ENCODE data around the gene CACNA1I.

DNA sequence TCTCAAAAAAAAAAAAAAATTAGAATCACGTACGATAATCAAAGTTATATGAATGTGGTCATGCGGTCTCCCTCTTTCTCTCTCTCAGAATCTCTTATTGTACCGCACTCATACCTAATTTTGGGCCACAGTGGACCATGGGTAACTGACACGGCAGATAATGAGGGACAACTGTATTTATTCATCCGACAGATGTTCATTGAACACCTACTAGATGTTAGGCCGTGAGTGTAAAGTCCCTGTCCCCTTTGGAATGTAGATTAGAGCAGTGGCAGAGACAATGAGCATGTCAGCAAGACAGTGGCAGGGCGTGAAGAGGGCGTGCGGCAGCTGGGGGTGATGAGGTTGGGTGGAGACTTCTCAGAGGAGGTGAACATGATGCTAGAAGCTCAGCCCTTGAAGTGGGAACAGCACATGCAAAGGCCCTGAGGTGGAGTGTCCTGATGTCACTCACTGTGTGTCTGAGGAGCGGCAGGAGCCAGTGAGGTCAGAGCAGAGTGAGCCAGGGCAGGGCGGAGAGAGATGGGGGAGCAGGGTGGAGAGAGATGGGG is 25.1 kb downstream of the CACNA1I start:
- TF ChIP-seq, protein P1, sequence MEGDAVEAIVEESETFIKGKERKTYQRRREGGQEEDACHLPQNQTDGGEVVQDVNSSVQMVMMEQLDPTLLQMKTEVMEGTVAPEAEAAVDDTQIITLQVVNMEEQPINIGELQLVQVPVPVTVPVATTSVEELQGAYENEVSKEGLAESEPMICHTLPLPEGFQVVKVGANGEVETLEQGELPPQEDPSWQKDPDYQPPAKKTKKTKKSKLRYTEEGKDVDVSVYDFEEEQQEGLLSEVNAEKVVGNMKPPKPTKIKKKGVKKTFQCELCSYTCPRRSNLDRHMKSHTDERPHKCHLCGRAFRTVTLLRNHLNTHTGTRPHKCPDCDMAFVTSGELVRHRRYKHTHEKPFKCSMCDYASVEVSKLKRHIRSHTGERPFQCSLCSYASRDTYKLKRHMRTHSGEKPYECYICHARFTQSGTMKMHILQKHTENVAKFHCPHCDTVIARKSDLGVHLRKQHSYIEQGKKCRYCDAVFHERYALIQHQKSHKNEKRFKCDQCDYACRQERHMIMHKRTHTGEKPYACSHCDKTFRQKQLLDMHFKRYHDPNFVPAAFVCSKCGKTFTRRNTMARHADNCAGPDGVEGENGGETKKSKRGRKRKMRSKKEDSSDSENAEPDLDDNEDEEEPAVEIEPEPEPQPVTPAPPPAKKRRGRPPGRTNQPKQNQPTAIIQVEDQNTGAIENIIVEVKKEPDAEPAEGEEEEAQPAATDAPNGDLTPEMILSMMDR (IDR thresholded peaks at IDR 0.05) = no peak
- TF ChIP-seq EZH2 (IDR thresholded peaks at IDR 0.05; ENCODE audit: borderline replicate concordance, insufficient read depth, low read depth, low read length, poor library complexity, severe bottlenecking) = no peak

Measured in B cell (primary cell).